Activated T-cell treated with anti-CD3 and anti-CD28 coated beads, Interleukin-2, amount 50 U/mL, for 4 hours (primary cell): ENCODE data around the gene MKRN1. TPM values are rescaled to one million over a fixed set of nuclear protein-coding genes. Genes with fewer than 3 reads are reported as not detected.
"Not testable (repeated sequence)": the region's sequence is repeated elsewhere in the genome, so short reads cannot be mapped to it uniquely, and the experiment has no call there.

ENCODE experiments used
- ATAC-seq, 2 donors: fragments of 200-7000 bp; cut with Tn5 transposase; one replicate each; pipeline ENCODE4 v1.10.0; 2021
- DNase-seq: peaks from one replicate; pipeline ENCODE4 v3.0.0-alpha.2; 2020
- H3K27me3 Mint-ChIP-seq: one replicate; pipeline ENCODE4 v1.8.0; 2021; ENCODE audit warnings: low read depth, mixed read lengths
- H3K36me3 Mint-ChIP-seq: one replicate; pipeline ENCODE4 v1.8.0; 2022; ENCODE audit warnings: mixed read lengths; ENCODE audit not compliant: insufficient read depth
- H3K4me1 Mint-ChIP-seq: one replicate; pipeline ENCODE4 v1.8.0; 2021; ENCODE audit warnings: low read depth, mixed read lengths
- H3K4me3 Mint-ChIP-seq: one replicate; pipeline ENCODE4 v1.8.0; 2021; ENCODE audit warnings: mild to moderate bottlenecking, moderate library complexity, mixed read lengths
- H3K9me3 Mint-ChIP-seq: one replicate; pipeline ENCODE4 v1.8.0; 2021; ENCODE audit warnings: mixed read lengths
- total RNA-seq, 3 donors: library from RNA; stranded (reverse); gene quantifications; one replicate each; pipeline ENCODE4 v1.2.1, GENCODE V29; 2021

Gene MKRN1
- total RNA-seq, 3 donors from 2014 or later, result 42.9 to 54.1 (median 51.9) TPM

GRCh38 chr7:140458916-140459315 is 20.4 kb downstream of the MKRN1 start:
- DNase-seq, result no peak
- ATAC-seq, result no peak
- Mint-ChIP-seq H3K9me3 (no peaks in the 10 kb centered on the region), H3K4me3 (no peak overlapping the region), H3K4me1 (peaks cover 22% of the 10 kb centered on the region), H3K27me3 (no peaks in the 10 kb centered on the region), H3K36me3 (peaks cover 44% of the 10 kb centered on the region)

GRCh38 chr7:140458201-140458600 is 21.1 kb downstream of the MKRN1 start:
- H3K27me3 Mint-ChIP-seq, result no peaks in the 10 kb centered on the region
- H3K9me3 Mint-ChIP-seq, result no peaks in the 10 kb centered on the region
- H3K4me1 Mint-ChIP-seq, result peaks cover 26% of the 10 kb centered on the region
- no peak for DNase-seq
- ATAC-seq, result no peak
- H3K36me3 Mint-ChIP-seq, result peaks cover 46% of the 10 kb centered on the region
- H3K4me3 Mint-ChIP-seq, result no peak overlapping the region

- H3K4me3 Mint-ChIP-seq, result no peak overlapping the region
- no peaks in the 10 kb centered on the region for H3K27me3 Mint-ChIP-seq
- ATAC-seq, result no peak
- DNase-seq, result no peak
- H3K4me1 Mint-ChIP-seq, result peaks cover 28% of the 10 kb centered on the region
- peaks cover 51% of the 10 kb centered on the region for H3K36me3 Mint-ChIP-seq
- H3K9me3 Mint-ChIP-seq, result no peaks in the 10 kb centered on the region
Observed at GRCh38 chr7:140456551-140457051, 22.7 kb downstream of the MKRN1 start.

- ATAC-seq (no peak), DNase-seq (no peak)
- Mint-ChIP-seq H3K9me3 (no peaks in the 10 kb centered on the region), H3K27me3 (no peaks in the 10 kb centered on the region), H3K36me3 (peaks cover 45% of the 10 kb centered on the region), H3K4me1 (peaks cover 29% of the 10 kb centered on the region), H3K4me3 (no peak overlapping the region)
Observed at GRCh38 chr7:140455743-140456142, 23.6 kb downstream of the MKRN1 start.

GRCh38 chr7:140454657-140455015 is 24.7 kb downstream of the MKRN1 start:
- no peaks in the 10 kb centered on the region for H3K27me3 Mint-ChIP-seq
- peaks cover 39% of the 10 kb centered on the region for H3K4me1 Mint-ChIP-seq
- peaks cover 43% of the 10 kb centered on the region for H3K36me3 Mint-ChIP-seq
- no peak for DNase-seq
- H3K9me3 Mint-ChIP-seq, result no peaks in the 10 kb centered on the region
- ATAC-seq, result peak; percentile 28
- no peak overlapping the region for H3K4me3 Mint-ChIP-seq

GRCh38 chr7:140453785-140454656 is 25.3 kb downstream of the MKRN1 start:
- Mint-ChIP-seq H3K4me1 (peaks cover 41% of the 10 kb centered on the region), H3K36me3 (peaks cover 40% of the 10 kb centered on the region)
- not testable (repeated sequence) for H3K27me3 Mint-ChIP-seq, DNase-seq, H3K9me3 Mint-ChIP-seq, H3K4me3 Mint-ChIP-seq
- ATAC-seq, result peak; percentile 24 to 38

- ATAC-seq (no peak), DNase-seq (no peak)
- Mint-ChIP-seq H3K4me3 (no peak overlapping the region), H3K27me3 (no peaks in the 10 kb centered on the region), H3K9me3 (no peaks in the 10 kb centered on the region), H3K4me1 (peaks cover 39% of the 10 kb centered on the region), H3K36me3 (peaks cover 36% of the 10 kb centered on the region)
Observed at GRCh38 chr7:140453273-140453672, 26.0 kb downstream of the MKRN1 start.

- no peak for DNase-seq
- Mint-ChIP-seq H3K9me3 (no peaks in the 10 kb centered on the region), H3K4me3 (no peak overlapping the region), H3K36me3 (peaks cover 29% of the 10 kb centered on the region), H3K4me1 (peaks cover 39% of the 10 kb centered on the region), H3K27me3 (no peaks in the 10 kb centered on the region)
- ATAC-seq, result no peak
Observed at GRCh38 chr7:140451716-140452115, 27.6 kb downstream of the MKRN1 start.

- Mint-ChIP-seq H3K4me3 (no peak overlapping the region), H3K4me1 (peaks cover 30% of the 10 kb centered on the region), H3K9me3 (no peaks in the 10 kb centered on the region), H3K27me3 (no peaks in the 10 kb centered on the region), H3K36me3 (peaks cover 11% of the 10 kb centered on the region)
- DNase-seq (no peak), ATAC-seq (no peak)
Observed at GRCh38 chr7:140448781-140449480, 30.4 kb downstream of the MKRN1 start.

GRCh38 chr7:140447841-140448240 is 31.5 kb downstream of the MKRN1 start:
- no peak for DNase-seq
- no peak for ATAC-seq
- Mint-ChIP-seq H3K36me3 (peaks cover 6% of the 10 kb centered on the region), H3K4me1 (peaks cover 26% of the 10 kb centered on the region), H3K9me3 (no peaks in the 10 kb centered on the region), H3K4me3 (no peak overlapping the region), H3K27me3 (no peaks in the 10 kb centered on the region)

GRCh38 chr7:140446467-140446866 is 32.8 kb downstream of the MKRN1 start:
- ATAC-seq (no peak), DNase-seq (no peak)
- Mint-ChIP-seq H3K4me1 (peaks cover 22% of the 10 kb centered on the region), H3K27me3 (no peaks in the 10 kb centered on the region), H3K36me3 (no peaks in the 10 kb centered on the region), H3K9me3 (no peaks in the 10 kb centered on the region), H3K4me3 (no peak overlapping the region)

- Mint-ChIP-seq H3K36me3 (no peaks in the 10 kb centered on the region), H3K9me3 (no peaks in the 10 kb centered on the region), H3K4me3 (no peak overlapping the region), H3K4me1 (peaks cover 3% of the 10 kb centered on the region), H3K27me3 (no peaks in the 10 kb centered on the region)
- no peak for ATAC-seq
- no peak for DNase-seq
Observed at GRCh38 chr7:140441519-140441918, 37.8 kb downstream of the MKRN1 start.

GRCh38 chr7:140440593-140440992 is 38.7 kb downstream of the MKRN1 start:
- Mint-ChIP-seq H3K9me3 (no peaks in the 10 kb centered on the region), H3K4me1 (peaks cover 3% of the 10 kb centered on the region), H3K36me3 (no peaks in the 10 kb centered on the region), H3K27me3 (no peaks in the 10 kb centered on the region), H3K4me3 (no peak overlapping the region)
- DNase-seq (no peak), ATAC-seq (no peak)

GRCh38 chr7:140439359-140439758 is 39.9 kb downstream of the MKRN1 start:
- ATAC-seq, result peak; percentile 46 to 70

More at GRCh38 chr7:140439359-140439758, 39.9 kb downstream of the MKRN1 start:
- Mint-ChIP-seq H3K9me3 (no peaks in the 10 kb centered on the region), H3K27me3 (no peaks in the 10 kb centered on the region), H3K36me3 (no peaks in the 10 kb centered on the region), H3K4me3 (no peak overlapping the region), H3K4me1 (peaks cover 3% of the 10 kb centered on the region)
- no peak for DNase-seq
